ENCODE results near the gene HORMAD2.
"Not testable (repeated sequence)": the region's sequence is repeated elsewhere in the genome, so short reads cannot be mapped to it uniquely, and the experiment has no call there.

HORMAD2 gene

GRCh38 chr22:30054067-30054763 is 26.0 kb upstream of the HORMAD2 start:
- in situ Hi-C loops (cut with MboI; ENCODE audit: low pct_unique_long_range_greater_than_20kb, low sequenced_read_pairs) = no loop called here

GRCh38 chr22:30054764-30055069 is 25.5 kb upstream of the HORMAD2 start:
- in situ Hi-C loops (cut with MboI; ENCODE audit: low pct_unique_long_range_greater_than_20kb, low sequenced_read_pairs) = no loop called here
- no peak for DNase-seq

More at GRCh38 chr22:30054067-30054763, 26.0 kb upstream of the HORMAD2 start:
- no peak for DNase-seq

- in situ Hi-C loops (cut with MboI; ENCODE audit: low pct_unique_long_range_greater_than_20kb, low sequenced_read_pairs) = no loop called here
- no peak for DNase-seq
These were observed 24.2 kb upstream of the HORMAD2 start for GRCh38 chr22:30056015-30056414.

GRCh38 chr22:30057375-30057774 is 22.9 kb upstream of the HORMAD2 start:
- DNase-seq = no peak
- in situ Hi-C loops (cut with MboI; ENCODE audit: low pct_unique_long_range_greater_than_20kb, low sequenced_read_pairs) = no loop called here

- DNase-seq; in situ Hi-C loops (cut with MboI; ENCODE audit: low pct_unique_long_range_greater_than_20kb, low sequenced_read_pairs): not testable (repeated sequence)
These were observed 20.8 kb upstream of the HORMAD2 start for GRCh38 chr22:30059346-30060020.

GRCh38 chr22:30061094-30061493 is 19.2 kb upstream of the HORMAD2 start:
- DNase-seq; in situ Hi-C loops (cut with MboI; ENCODE audit: low pct_unique_long_range_greater_than_20kb, low sequenced_read_pairs): not testable (repeated sequence)

- DNase-seq = no peak
- in situ Hi-C loops (cut with MboI; ENCODE audit: low pct_unique_long_range_greater_than_20kb, low sequenced_read_pairs) = no loop called here
These were observed 18.0 kb upstream of the HORMAD2 start for GRCh38 chr22:30062259-30062658.

- in situ Hi-C loops (cut with MboI; ENCODE audit: low pct_unique_long_range_greater_than_20kb, low sequenced_read_pairs) = no loop called here
- no peak for DNase-seq
These were observed 17.3 kb upstream of the HORMAD2 start for GRCh38 chr22:30062950-30063349.

- in situ Hi-C loops (cut with MboI; ENCODE audit: low pct_unique_long_range_greater_than_20kb, low sequenced_read_pairs) = no loop called here
- DNase-seq = no peak
These were observed 16.1 kb upstream of the HORMAD2 start for GRCh38 chr22:30064172-30064571.

GRCh38 chr22:30073743-30074142 is 6.5 kb upstream of the HORMAD2 start:
- no peak for DNase-seq
- in situ Hi-C loops (cut with MboI; ENCODE audit: low pct_unique_long_range_greater_than_20kb, low sequenced_read_pairs) = no loop called here

GRCh38 chr22:30074147-30074546 is 6.1 kb upstream of the HORMAD2 start:
- DNase-seq = no peak
- in situ Hi-C loops (cut with MboI; ENCODE audit: low pct_unique_long_range_greater_than_20kb, low sequenced_read_pairs) = no loop called here

- in situ Hi-C loops (cut with MboI; ENCODE audit: low pct_unique_long_range_greater_than_20kb, low sequenced_read_pairs) = no loop called here
- DNase-seq = no peak
These were observed 5.3 kb upstream of the HORMAD2 start for GRCh38 chr22:30074994-30075393.

- DNase-seq = no peak
- in situ Hi-C loops (cut with MboI; ENCODE audit: low pct_unique_long_range_greater_than_20kb, low sequenced_read_pairs) = no loop called here
These were observed 2.9 kb upstream of the HORMAD2 start for GRCh38 chr22:30077279-30077880.

GRCh38 chr22:30078320-30079311 is 1.6 kb upstream of the HORMAD2 start:
- no peak for DNase-seq
- in situ Hi-C loops (cut with MboI; ENCODE audit: low pct_unique_long_range_greater_than_20kb, low sequenced_read_pairs) = no loop called here

GRCh38 chr22:30080805-30081204 is 541 bp downstream of the HORMAD2 start:
- DNase-seq = no peak
- in situ Hi-C loops (cut with MboI; ENCODE audit: low pct_unique_long_range_greater_than_20kb, low sequenced_read_pairs) = no loop called here

- in situ Hi-C loops (cut with MboI; ENCODE audit: low pct_unique_long_range_greater_than_20kb, low sequenced_read_pairs) = no loop called here
- no peak for DNase-seq
These were observed 6.2 kb downstream of the HORMAD2 start for GRCh38 chr22:30086496-30086895.

- DNase-seq; in situ Hi-C loops (cut with MboI; ENCODE audit: low pct_unique_long_range_greater_than_20kb, low sequenced_read_pairs): not testable (repeated sequence)
These were observed 6.8 kb downstream of the HORMAD2 start for GRCh38 chr22:30087037-30087436.

GRCh38 chr22:30087611-30088010 is 7.3 kb downstream of the HORMAD2 start:
- in situ Hi-C loops (cut with MboI; ENCODE audit: low pct_unique_long_range_greater_than_20kb, low sequenced_read_pairs) = no loop called here
- no peak for DNase-seq

GRCh38 chr22:30088468-30088867 is 8.2 kb downstream of the HORMAD2 start:
- no peak for DNase-seq
- in situ Hi-C loops (cut with MboI; ENCODE audit: low pct_unique_long_range_greater_than_20kb, low sequenced_read_pairs) = no loop called here

- in situ Hi-C loops (cut with MboI; ENCODE audit: low pct_unique_long_range_greater_than_20kb, low sequenced_read_pairs) = no loop called here
- no peak for DNase-seq
These were observed 9.4 kb downstream of the HORMAD2 start for GRCh38 chr22:30089655-30089974.
